ENCODE measurements around the gene SP140. TPM values are rescaled to one million over a fixed set of nuclear protein-coding genes. Genes with fewer than 3 reads are reported as not detected.

The SP140 gene
- total and polyA plus RNA-seq, 2 of the 13 experiments (the other 11 are each of a cell fraction or from before 2014, with no cell fraction given), result 0.57 to 0.80 TPM

DNA sequence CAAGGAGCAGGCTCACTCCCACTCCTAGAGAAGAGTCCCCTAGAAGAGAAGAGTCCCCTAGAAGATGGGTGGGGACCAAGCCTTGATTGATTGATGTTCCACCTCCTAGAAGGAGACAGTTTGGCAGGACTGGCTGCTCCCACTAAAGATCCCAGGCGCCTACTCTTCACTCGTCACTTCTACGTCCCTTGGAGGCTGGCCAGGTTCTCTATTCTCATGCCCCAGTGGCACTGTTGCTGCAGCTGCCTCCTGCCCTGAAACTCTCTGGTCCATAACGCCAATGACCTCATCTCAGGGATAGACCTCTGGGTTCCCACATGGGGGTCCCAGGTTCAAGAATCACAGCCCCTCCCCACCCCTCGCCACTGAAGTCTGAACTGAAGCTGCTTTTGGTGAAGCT is 99.0 kb downstream of the SP140 start (continued):
- TF ChIP-seq, protein P1, sequence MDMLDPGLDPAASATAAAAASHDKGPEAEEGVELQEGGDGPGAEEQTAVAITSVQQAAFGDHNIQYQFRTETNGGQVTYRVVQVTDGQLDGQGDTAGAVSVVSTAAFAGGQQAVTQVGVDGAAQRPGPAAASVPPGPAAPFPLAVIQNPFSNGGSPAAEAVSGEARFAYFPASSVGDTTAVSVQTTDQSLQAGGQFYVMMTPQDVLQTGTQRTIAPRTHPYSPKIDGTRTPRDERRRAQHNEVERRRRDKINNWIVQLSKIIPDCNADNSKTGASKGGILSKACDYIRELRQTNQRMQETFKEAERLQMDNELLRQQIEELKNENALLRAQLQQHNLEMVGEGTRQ (IDR thresholded peaks at IDR 0.05; ENCODE audit: low read depth, low read length), result no peak
- TF ChIP-seq, protein P1 (CRISPR knock-in tag; IDR thresholded peaks at IDR 0.05; ENCODE audit: borderline replicate concordance), result no peak

DNA sequence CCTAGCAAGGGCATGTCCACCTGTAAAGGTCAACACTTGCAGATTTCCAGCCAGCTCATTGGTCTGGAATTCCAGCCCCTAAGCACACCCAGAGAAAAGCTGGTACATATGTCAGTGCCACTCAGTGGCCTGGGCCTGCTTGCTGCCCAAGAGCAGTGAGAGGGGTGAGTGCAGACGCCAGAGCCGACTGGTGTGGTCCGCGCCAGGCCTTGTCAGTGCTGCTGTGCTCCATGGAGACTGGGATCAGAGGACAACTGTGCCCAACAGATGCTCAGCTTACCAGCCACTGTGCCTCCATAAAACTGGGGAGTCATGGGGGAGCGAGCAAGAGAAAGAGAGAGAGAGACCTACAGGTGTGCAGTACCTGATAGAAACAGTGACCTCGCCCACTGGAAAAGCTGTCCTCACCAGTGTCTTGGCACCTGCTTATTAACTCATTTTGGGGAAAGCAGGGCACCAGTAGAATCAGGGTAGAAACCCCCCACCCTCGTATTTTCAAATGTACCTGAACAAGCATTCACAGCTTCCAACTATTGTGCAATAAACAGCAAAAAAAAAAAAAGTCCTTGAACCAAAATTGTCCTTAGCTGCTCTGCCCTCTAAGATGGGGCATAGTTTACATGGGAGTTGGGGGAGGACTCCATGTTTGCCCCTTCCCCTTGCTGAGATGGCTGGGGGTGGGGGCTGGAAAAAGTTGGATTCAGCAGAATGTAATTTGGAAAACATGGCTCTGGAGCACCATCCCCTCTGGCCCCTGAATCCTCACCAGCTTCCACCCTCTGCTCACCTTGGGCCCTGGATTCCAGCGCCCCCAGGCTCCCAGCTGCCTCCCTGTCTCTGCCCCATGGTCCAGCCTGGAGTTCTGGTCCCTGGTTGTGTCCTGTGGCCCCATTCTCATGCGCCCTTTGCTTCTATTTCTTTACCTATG is 100.0 kb downstream of the SP140 start:
- peak overlapping the region; percentile 23 for H3K4me2 ChIP-seq (ENCODE audit: low read depth, low read length)
- in situ Hi-C loops (cut with HindIII; ENCODE audit: extremely low pct_ligation_motif_present, low pct_unique_long_range_greater_than_20kb), result no loop called here
- BruUV-seq (replicated peaks), result no TSS peak
- TF ChIP-seq CBX1 (IDR thresholded peaks at IDR 0.05; ENCODE audit: low read depth), result no peak
- TF ChIP-seq, protein P2, sequence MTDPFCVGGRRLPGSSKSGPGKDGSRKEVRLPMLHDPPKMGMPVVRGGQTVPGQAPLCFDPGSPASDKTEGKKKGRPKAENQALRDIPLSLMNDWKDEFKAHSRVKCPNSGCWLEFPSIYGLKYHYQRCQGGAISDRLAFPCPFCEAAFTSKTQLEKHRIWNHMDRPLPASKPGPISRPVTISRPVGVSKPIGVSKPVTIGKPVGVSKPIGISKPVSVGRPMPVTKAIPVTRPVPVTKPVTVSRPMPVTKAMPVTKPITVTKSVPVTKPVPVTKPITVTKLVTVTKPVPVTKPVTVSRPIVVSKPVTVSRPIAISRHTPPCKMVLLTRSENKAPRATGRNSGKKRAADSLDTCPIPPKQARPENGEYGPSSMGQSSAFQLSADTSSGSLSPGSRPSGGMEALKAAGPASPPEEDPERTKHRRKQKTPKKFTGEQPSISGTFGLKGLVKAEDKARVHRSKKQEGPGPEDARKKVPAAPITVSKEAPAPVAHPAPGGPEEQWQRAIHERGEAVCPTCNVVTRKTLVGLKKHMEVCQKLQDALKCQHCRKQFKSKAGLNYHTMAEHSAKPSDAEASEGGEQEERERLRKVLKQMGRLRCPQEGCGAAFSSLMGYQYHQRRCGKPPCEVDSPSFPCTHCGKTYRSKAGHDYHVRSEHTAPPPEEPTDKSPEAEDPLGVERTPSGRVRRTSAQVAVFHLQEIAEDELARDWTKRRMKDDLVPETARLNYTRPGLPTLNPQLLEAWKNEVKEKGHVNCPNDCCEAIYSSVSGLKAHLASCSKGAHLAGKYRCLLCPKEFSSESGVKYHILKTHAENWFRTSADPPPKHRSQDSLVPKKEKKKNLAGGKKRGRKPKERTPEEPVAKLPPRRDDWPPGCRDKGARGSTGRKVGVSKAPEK (CRISPR knock-in tag; IDR thresholded peaks at IDR 0.05; ENCODE audit: borderline replicate concordance), result no peak
- TF ChIP-seq TCF7 (IDR thresholded peaks at IDR 0.05; ENCODE audit: low read depth), result no peak
- TF ChIP-seq, protein P3, sequence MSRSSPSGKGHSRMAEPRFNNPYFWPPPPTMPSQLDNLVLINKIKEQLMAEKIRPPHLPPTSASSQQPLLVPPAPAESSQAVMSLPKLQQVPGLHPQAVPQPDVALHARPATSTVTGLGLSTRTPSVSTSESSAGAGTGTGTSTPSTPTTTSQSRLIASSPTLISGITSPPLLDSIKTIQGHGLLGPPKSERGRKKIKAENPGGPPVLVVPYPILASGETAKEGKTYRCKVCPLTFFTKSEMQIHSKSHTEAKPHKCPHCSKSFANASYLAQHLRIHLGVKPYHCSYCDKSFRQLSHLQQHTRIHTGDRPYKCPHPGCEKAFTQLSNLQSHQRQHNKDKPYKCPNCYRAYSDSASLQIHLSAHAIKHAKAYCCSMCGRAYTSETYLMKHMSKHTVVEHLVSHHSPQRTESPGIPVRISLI (CRISPR knock-in tag; IDR thresholded peaks at IDR 0.05; ENCODE audit: borderline replicate concordance), result peak; percentile 47
- TF ChIP-seq ZNF776 (CRISPR knock-in tag; IDR thresholded peaks at IDR 0.05), result 0 out of 2 replicates have a peak, but pooled peaks have one; percentile 53
- no peak for TF ChIP-seq ZNF367 (CRISPR knock-in tag; IDR thresholded peaks at IDR 0.05; ENCODE audit: borderline replicate concordance)
- TF ChIP-seq, protein P4, sequence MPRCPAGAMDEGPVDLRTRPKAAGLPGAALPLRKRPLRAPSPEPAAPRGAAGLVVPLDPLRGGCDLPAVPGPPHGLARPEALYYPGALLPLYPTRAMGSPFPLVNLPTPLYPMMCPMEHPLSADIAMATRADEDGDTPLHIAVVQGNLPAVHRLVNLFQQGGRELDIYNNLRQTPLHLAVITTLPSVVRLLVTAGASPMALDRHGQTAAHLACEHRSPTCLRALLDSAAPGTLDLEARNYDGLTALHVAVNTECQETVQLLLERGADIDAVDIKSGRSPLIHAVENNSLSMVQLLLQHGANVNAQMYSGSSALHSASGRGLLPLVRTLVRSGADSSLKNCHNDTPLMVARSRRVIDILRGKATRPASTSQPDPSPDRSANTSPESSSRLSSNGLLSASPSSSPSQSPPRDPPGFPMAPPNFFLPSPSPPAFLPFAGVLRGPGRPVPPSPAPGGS (CRISPR knock-in tag; IDR thresholded peaks at IDR 0.05), result no peak
- TF ChIP-seq, protein P5, sequence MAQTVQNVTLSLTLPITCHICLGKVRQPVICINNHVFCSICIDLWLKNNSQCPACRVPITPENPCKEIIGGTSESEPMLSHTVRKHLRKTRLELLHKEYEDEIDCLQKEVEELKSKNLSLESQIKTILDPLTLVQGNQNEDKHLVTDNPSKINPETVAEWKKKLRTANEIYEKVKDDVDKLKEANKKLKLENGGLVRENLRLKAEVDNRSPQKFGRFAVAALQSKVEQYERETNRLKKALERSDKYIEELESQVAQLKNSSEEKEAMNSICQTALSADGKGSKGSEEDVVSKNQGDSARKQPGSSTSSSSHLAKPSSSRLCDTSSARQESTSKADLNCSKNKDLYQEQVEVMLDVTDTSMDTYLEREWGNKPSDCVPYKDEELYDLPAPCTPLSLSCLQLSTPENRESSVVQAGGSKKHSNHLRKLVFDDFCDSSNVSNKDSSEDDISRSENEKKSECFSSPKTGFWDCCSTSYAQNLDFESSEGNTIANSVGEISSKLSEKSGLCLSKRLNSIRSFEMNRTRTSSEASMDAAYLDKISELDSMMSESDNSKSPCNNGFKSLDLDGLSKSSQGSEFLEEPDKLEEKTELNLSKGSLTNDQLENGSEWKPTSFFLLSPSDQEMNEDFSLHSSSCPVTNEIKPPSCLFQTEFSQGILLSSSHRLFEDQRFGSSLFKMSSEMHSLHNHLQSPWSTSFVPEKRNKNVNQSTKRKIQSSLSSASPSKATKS (CRISPR knock-in tag; IDR thresholded peaks at IDR 0.05), result no peak
- TF ChIP-seq GABPB1 (CRISPR knock-in tag; IDR thresholded peaks at IDR 0.05), result no peak

More for the DNA sequence above, 100.0 kb downstream of the SP140 start:
- Histone ChIP-seq H4K20me1 (ENCODE audit: insufficient read depth, low read length) (no peaks in the 10 kb centered on the region), H3K36me3 (replicated peaks in 1 of 2; ENCODE audit: control insufficient read depth in 1 of 2, insufficient read depth in 2 of 2, low read length in 2 of 2) (no peaks in the 10 kb centered on the region), H3K4me1 (ENCODE audit: insufficient read depth, low read length) (peaks cover 64% of the 10 kb centered on the region), H3K9ac (ENCODE audit: insufficient read depth, low read depth, low read length) (no peak overlapping the region), H2AFZ (ENCODE audit: low read length) (no peak overlapping the region), H3K9me3 (ENCODE audit: low read length) (no peaks in the 10 kb centered on the region), H3K27me3 (ENCODE audit: control insufficient read depth in 1 of 2, insufficient read depth in 2 of 2, low read length in 2 of 2) (no peaks in the 10 kb centered on the region; a peak in 1 of 5 replicates), H3K4me3 (replicated peaks in 1 of 3; ENCODE audit: insufficient read depth in 1 of 3, low read depth in 2 of 3, low read length in 3 of 3) (no peak overlapping the region), H3K79me2 (ENCODE audit: insufficient read depth, low read length) (peaks cover 3% of the 10 kb centered on the region), H3K27ac (ENCODE audit: extremely low read length, insufficient read depth, low read length) (no peak overlapping the region)
- DNase-seq (ENCODE audit: low spot score), result no peak
- FAIRE-seq, result no peak
- ChIA-PET POLR2A (no interaction called here), CTCF (ENCODE audit: low intra/inter-chr PET ratio, low total read pairs) (no interaction called here)
- 88% methylated on average over 8 of the region's 9 CpGs for WGBS (ENCODE audit: low lambda C conversion rate)
- no peak for ATAC-seq
- intact Hi-C loops (cut with micrococcal nuclease; ENCODE audit: unreplicated experiment), result loop anchor here (2.0 kb wide), 1 partner anchor 85 kb away; no protein-coding TSS in a partner anchor
